Measurements from ENCODE around the gene GDPD4. TPM values are rescaled to one million over a fixed set of nuclear protein-coding genes. Genes with fewer than 3 reads are reported as not detected.

The GDPD4 gene
- total RNA-seq, 1 experiment from 2014 or later = not detected

- no peaks in the 10 kb centered on the region for H3F3A ChIP-seq (ENCODE audit: low read length, unreplicated experiment)
- no peaks in the 10 kb centered on the region for H3K4me1 ChIP-seq (ENCODE audit: insufficient read depth, low read length)
- no peaks in the 10 kb centered on the region for H3K79me2 ChIP-seq (ENCODE audit: low read length)
- POLR2A ChIA-PET (ENCODE audit: unreplicated experiment) = no interaction called here
- intact Hi-C loops (cut with micrococcal nuclease) = no loop called here
- DNase-seq (no peak), ATAC-seq (no peak)
- H3K36me3 ChIP-seq (ENCODE audit: low read depth, low read length) = no peaks in the 10 kb centered on the region
- no peak overlapping the region for H2AFZ ChIP-seq (ENCODE audit: low read length)
- H3K27me3 ChIP-seq (ENCODE audit: low read length) = no peaks in the 10 kb centered on the region
- no peak overlapping the region for H3K9ac ChIP-seq (ENCODE audit: low read length)
- no peaks in the 10 kb centered on the region for H4K20me1 ChIP-seq (ENCODE audit: low read length)
- TF ChIP-seq EZH2 (IDR thresholded peaks at IDR 0.05; ENCODE audit: low read length, unreplicated experiment) = no peak
- no peak for TF ChIP-seq EZH2phosphoT487 (IDR thresholded peaks at IDR 0.05; ENCODE audit: borderline replicate concordance, low read length)
- no peak for TF ChIP-seq CTCF (conservative IDR thresholded peaks at IDR 0.05; ENCODE audit: low read depth, low read length)
- H3K9me3 ChIP-seq (ENCODE audit: low read length) = no peaks in the 10 kb centered on the region
- H3K27ac ChIP-seq (ENCODE audit: low read length) = no peak overlapping the region
- no peak overlapping the region for H3K4me3 ChIP-seq (ENCODE audit: low read length)
- CTCF ChIA-PET = no interaction called here
- no TSS peak for BruUV-seq (replicated peaks)
- H3K4me2 ChIP-seq (ENCODE audit: low read length) = no peak overlapping the region
- H3K9me2 ChIP-seq (replicated peaks; ENCODE audit: low read length) = no peaks in the 10 kb centered on the region
These were observed 99.3 kb downstream of the GDPD4 start for GRCh38 chr11:77201991-77202841.

GRCh38 chr11:77201370-77201769 is 100.1 kb downstream of the GDPD4 start:
- no TSS peak for BruUV-seq (replicated peaks)
- Histone ChIP-seq H3K27ac (ENCODE audit: low read length) (no peak overlapping the region), H3K79me2 (ENCODE audit: low read length) (no peaks in the 10 kb centered on the region), H3K9me3 (ENCODE audit: low read length) (no peaks in the 10 kb centered on the region), H3K9ac (ENCODE audit: low read length) (no peak overlapping the region), H4K20me1 (ENCODE audit: low read length) (no peaks in the 10 kb centered on the region), H3K9me2 (replicated peaks; ENCODE audit: low read length) (no peaks in the 10 kb centered on the region), H3K4me1 (ENCODE audit: insufficient read depth, low read length) (no peaks in the 10 kb centered on the region), H3F3A (ENCODE audit: low read length, unreplicated experiment) (no peaks in the 10 kb centered on the region), H3K36me3 (ENCODE audit: low read depth, low read length) (no peaks in the 10 kb centered on the region), H3K27me3 (ENCODE audit: low read length) (no peaks in the 10 kb centered on the region), H2AFZ (ENCODE audit: low read length) (no peak overlapping the region), H3K4me2 (ENCODE audit: low read length) (no peak overlapping the region), H3K4me3 (ENCODE audit: low read length) (no peak overlapping the region)
- intact Hi-C loops (cut with micrococcal nuclease) = no loop called here
- ChIA-PET POLR2A (ENCODE audit: unreplicated experiment) (no interaction called here), CTCF (no interaction called here)
- ATAC-seq = no peak
- no peak for DNase-seq
- TF ChIP-seq CTCF (conservative IDR thresholded peaks at IDR 0.05; ENCODE audit: low read depth, low read length) (no peak), EZH2 (IDR thresholded peaks at IDR 0.05; ENCODE audit: low read length, unreplicated experiment) (no peak), EZH2phosphoT487 (IDR thresholded peaks at IDR 0.05; ENCODE audit: borderline replicate concordance, low read length) (no peak)

All from PC-3 (cell line).